GM19240 (cell line): ENCODE data around the gene FN1.

Source experiments
- DNase-seq: peaks from one replicate; pipeline ENCODE4 v3.0.0; 2011; ENCODE audit warnings: low spot score; ENCODE audit not compliant: insufficient read length

Gene FN1

DNA sequence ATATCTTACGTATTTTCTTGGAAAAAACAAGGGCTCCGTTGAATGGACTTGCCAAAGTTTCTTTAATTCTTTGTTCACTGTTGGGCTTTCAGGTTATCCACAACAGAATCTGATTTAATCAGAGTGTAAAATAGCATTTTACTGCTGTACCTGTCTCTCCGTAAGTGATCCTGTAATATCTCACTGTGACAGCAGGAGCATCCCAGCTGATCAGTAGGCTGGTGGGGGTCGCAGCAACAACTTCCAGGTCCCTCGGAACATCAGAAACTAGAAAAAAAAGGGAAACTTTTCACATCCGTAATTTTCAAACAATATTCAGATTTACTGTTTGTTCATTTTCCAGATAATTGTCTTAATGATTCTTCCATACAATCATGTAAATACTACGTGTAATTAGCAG lies 51.2 kb downstream of the FN1 start:
- no peak for DNase-seq

GRCh38 chr2:215383652-215384279 lies 52.1 kb downstream of the FN1 start:
- no peak for DNase-seq

- no peak for DNase-seq
Measured at GRCh38 chr2:215382480-215382879, 53.4 kb downstream of the FN1 start.

DNA sequence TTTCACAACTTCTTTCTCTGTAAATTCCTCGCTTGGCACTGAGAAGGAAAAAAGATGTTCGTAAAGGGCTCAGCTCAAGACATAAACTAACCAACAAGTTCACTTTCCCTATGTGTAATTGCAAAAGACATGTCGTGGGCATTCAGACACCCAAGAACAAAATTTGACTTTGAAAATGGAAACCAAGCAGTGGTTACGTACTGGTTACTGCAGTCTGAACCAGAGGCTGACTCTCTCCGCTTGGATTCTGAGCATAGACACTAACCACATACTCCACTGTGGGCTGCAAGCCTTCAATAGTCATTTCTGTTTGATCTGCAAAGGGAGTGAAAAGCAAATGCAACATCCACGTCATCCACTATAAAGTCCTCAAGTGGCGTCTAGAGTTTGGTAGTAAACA lies 53.9 kb downstream of the FN1 start:
- DNase-seq: no peak

GRCh38 chr2:215380699-215381098 lies 55.2 kb downstream of the FN1 start:
- DNase-seq: no peak

GRCh38 chr2:215379948-215380347 lies 55.9 kb downstream of the FN1 start:
- no peak for DNase-seq

DNA sequence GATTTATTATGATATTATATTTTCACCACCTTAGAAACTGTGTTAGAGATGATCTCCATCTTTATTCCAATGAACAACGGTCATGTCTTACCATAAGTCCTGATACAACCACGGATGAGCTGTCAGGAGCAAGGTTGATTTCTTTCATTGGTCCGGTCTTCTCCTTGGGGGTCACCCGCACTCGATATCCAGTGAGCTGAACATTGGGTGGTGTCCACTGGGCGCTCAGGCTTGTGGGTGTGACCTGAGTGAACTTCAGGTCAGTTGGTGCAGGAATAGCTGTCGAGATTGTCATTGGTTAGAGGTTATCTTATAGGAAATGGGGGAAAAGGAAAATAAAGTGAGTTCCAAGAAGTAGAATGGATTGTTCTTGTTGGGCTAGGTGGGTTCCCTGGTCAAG lies 56.8 kb downstream of the FN1 start:
- no peak for DNase-seq

DNA sequence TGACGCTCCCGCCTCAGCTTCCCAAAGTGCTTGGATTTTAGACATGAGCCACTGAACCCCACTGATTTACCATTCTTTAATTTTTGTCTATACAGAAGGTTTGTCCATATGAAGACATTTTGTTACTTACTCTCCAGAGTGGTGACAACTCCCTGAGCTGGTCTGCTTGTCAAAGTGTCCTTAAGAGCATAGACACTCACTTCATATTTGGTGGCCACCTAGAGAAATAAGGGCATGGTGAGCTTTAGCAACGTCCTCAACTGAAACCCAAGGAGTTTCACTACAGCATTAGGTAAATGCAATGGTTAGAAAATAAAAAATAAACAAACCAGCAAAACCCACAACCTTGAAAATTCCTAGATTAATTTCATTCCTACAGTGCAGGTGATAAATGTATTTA lies 57.8 kb downstream of the FN1 start:
- no peak for DNase-seq

DNA sequence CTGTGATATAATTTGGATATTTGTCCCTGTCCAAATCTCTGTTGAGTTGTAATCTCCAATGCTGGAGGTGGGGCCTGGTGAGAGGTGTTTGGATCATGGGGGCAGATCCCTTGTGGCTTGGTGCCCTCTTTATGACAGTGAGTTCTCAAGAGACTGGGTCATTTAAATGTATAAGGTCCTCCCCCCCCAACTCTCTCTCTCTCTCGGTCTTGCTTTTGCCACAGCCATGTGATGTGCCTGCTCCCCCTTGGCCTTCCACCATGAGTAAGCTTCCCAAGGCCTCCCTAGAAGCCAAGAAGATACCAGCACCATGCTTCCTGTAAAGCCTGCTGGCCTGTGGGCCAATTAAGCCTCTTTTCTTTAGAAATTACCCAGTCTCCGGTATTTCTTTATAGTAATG lies 58.6 kb downstream of the FN1 start:
- no peak for DNase-seq

DNA sequence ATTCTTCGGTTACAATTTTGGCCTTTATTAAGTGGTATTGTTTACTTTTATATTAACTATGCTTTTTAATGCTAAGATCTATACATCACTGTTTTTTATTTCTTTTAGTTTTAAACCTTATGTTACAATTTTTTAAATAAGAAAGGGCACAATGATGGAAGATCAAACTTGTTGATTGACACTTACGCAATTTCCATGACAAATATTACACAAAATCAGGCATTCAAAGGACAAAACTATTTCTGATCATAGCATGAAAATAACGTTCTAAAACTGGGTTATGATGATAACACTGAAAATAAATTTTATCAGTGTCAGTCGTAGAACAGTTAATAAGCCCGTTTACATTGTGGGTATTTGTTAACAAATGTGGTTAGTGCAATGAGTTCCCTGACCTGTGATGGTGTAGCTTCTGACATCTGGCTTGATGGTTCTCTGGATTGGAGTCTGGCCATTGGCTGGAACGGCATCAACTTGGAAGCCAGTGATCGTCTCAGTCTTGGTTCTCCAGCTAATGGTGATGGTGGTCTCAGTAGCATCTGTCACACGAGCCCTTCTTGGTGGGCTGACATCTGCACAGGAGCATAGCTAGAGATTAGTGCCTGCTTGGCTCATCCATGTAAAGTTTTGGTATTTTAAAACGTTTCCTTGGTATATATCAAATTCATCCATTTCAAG lies 59.6 kb downstream of the FN1 start:
- DNase-seq: no peak

- no peak for DNase-seq
Measured at GRCh38 chr2:215375467-215375830, 60.4 kb downstream of the FN1 start.

DNA sequence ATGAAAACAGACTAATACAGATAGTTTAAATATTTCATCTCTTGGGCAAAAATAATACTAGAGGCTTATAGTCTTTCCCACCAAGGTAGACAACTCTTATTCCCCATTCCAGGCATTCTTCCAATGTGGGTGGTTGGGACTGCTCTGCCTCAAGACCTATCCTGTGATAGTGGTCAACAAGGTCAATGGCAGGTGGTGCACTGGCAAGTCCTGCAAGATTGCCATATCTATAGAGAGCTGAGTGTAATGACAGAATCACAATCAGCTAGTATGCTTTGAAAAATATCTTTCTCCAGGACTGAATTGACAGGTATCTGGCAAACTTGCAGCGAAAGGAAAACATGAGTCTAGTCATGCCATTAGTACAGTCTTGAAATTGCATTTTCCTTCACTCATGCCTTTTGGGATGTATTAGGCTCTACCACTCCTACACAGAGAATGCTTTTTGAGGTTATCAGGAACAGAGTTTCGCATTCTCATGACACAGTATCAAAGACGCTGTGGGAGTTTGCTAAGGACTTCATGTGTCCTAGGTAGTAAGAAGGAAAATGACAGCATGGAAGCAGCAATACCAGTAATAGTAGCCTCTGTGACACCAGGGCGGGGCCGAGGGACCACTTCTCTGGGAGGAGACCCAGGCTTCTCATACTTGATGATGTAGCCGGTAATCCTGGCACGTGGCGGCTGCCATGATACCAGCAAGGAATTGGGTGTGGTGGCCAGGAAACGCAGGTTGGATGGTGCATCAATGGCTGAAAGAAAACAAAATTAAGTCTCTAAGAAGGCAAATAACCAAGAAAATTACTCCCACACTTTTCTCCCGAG lies 61.0 kb downstream of the FN1 start:
- DNase-seq: no peak

GRCh38 chr2:215374002-215374401 lies 61.9 kb downstream of the FN1 start:
- DNase-seq: no peak

DNA sequence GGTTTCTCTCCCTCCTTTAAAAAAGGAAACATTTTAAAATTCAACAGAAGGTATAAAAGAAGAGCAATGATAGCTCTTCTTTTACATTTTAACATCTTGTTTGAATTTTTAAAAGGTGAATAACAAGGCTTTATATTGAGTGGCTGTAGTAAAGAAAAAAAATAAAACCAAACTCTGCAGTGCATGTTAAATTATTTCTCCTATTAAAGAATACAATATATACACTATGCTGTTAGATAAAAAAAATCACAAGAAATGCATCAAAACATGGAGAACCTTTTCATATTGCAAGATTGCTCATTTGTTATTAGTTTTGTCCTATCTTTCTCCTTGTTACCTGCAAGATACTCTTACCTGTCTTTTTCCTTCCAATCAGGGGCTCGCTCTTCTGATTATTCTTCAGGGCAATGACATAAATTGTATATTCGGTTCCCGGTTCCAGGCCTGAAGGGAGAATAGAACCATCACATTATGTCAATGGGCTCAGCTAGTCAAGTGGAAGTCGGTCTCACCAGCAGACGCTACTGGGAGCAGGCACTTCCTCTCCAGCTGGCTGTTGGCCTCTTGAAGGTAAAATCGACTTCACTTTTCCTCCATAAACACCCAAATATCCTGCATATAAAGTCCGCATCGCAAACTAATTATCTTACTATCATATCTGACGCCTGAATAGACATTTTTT lies 62.8 kb downstream of the FN1 start:
- no peak for DNase-seq

- DNase-seq: no peak
Measured at GRCh38 chr2:215371915-215372897, 63.7 kb downstream of the FN1 start.

DNA sequence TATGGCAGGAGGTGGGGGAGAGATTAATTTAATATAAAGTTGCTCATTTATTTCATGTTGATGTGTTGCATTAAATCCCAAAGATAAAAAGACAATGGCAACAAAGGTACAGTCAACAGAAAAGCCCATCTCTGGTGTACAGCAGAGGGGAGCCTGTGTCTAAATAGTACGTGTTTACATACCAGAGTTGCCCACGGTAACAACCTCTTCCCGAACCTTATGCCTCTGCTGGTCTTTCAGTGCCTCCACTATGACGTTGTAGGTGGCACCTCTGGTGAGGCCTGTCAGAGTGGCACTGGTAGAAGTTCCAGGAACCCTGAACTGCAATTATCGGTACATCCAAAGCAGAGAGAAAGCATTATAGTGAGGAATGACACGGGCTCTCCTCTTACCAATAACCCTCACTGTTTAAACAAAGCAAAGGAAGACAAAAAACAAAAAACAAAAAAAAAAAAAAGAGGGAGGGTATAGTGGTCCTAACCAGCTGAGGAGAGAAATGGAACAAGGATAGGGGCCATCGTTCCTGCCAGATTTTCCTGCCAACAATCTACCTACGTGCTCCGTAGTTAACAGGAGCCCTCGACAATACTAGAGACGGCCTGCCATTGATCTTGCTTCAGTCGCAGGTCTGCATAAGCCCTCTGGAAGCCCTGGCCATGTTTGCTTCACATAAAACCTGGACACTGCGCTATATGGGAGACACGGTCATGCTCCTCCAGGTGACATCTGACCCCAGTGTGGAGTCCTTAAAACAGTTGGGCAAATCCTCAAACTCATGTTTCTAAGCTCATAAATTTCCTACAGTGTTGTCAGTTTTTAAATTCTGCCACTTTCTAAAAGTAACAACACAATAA lies 65.5 kb downstream of the FN1 start:
- no peak for DNase-seq

- DNase-seq: no peak
Measured at GRCh38 chr2:215369181-215369760, 66.6 kb downstream of the FN1 start.

DNA sequence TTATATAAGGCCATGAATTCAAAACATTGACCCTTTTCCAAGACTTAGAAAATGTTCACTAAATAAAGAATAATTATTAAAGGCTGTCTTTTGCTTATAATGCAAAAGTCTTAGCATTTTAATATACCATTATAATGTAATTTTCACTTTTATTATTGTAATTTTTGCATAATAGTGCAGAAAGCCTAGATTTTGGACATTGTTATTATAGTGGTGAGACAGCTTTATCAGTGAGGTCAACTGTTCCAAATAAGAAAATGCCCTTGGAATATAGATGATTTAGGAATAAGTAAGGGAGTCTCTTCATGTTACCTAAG lies 67.4 kb downstream of the FN1 start:
- no peak for DNase-seq

DNA sequence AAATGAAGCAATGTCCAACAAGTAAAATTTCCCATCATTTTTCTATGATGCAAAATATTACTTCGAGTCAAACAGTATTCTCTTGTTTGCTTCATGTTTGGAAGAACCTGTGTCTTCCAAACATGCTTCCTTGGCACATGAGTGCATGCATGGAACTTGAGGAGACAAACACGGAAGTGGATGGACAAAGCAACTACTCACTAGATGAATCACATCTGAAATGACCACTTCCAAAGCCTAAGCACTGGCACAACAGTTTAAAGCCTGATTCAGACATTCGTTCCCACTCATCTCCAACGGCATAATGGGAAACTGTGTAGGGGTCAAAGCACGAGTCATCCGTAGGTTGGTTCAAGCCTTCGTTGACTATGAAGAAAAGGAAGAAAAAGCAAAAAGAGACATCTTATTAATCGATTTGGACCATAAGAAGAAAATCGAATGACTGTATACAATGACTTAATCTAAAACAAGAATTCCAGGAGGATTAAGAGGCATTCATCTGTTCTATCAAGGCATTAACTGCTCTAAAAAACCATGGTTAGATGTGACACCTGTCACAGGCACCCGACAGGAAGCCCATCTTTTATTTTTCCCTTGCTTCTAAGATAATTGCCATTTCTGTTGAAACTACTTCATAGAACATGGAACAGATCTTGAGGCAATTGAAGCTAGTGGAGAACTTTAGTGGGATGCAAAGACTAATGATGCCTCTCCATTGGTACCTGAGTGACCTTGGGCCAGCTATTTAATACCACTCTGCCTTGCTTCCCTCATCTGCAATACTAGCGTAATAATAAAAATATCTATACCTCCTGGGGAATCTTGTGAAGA lies 68.0 kb downstream of the FN1 start:
- no peak for DNase-seq
